HepG2 (cell line): ENCODE measurements around the gene RHBDD3. TPM values are rescaled to one million over a fixed set of nuclear protein-coding genes. Genes with fewer than 3 reads are reported as not detected.

Experiments
- AGO1 ChIP-seq: fragments of 200-400 bp; formaldehyde crosslinking; IDR thresholded peaks from 2 replicates; pipeline ENCODE4 v1.6.1; 2017; ENCODE audit warnings: mild to moderate bottlenecking, low read depth, low read length, moderate library complexity; ENCODE audit not compliant: poor library complexity, severe bottlenecking
- ATF7 ChIP-seq, 2 experiments: fragments of 450-650 bp in 1 of 2; sonication (generic) in 1 of 2; formaldehyde crosslinking in 1 of 2; IDR thresholded peaks; 2 replicates each; pipeline versions ENCODE4 v1.4.0 to v1.6.1; 2016 to 2020; ENCODE audit warnings: antibody characterized with exemption in 1 of 2, mild to moderate bottlenecking in 1 of 2, missing genetic modification reagents in 1 of 2
- CERS6 ChIP-seq: sonication (generic); formaldehyde crosslinking; IDR thresholded peaks from 2 replicates; pipeline ENCODE4 v1.5.0; 2020; ENCODE audit warnings: missing genetic modification reagents
- FOXK1 ChIP-seq: sonication (generic); formaldehyde crosslinking; IDR thresholded peaks from 2 replicates; pipeline ENCODE4 v1.4.0; 2020; ENCODE audit warnings: low read depth, missing genetic modification reagents, borderline replicate concordance
- FOXO1 ChIP-seq: sonication (generic); formaldehyde crosslinking; IDR thresholded peaks from 2 replicates; pipeline ENCODE4 v1.4.0; 2020; ENCODE audit warnings: missing genetic modification reagents
- HMG20A ChIP-seq: IDR thresholded peaks from 2 replicates; pipeline ENCODE4 v1.6.1; 2016; ENCODE audit warnings: borderline replicate concordance
- HOXA9 ChIP-seq: sonication (generic); formaldehyde crosslinking; IDR thresholded peaks from 2 replicates; pipeline ENCODE4 v1.8.1; 2022; ENCODE audit warnings: missing genetic modification reagents, mild to moderate bottlenecking, moderate library complexity, borderline replicate concordance
- KDM5A ChIP-seq: fragments of 200-600 bp; sonication (generic); IDR thresholded peaks from 2 replicates; pipeline ENCODE4 v1.7.0; 2018; ENCODE audit warnings: antibody characterized with exemption, mild to moderate bottlenecking, low read length, borderline replicate concordance
- KLF12 ChIP-seq: sonication (generic); formaldehyde crosslinking; IDR thresholded peaks from 2 replicates; pipeline ENCODE4 v1.4.0; 2020; ENCODE audit warnings: missing genetic modification reagents, borderline replicate concordance
- MED8 ChIP-seq: sonication (generic); formaldehyde crosslinking; IDR thresholded peaks from 2 replicates; pipeline ENCODE4 v1.8.1; 2023; ENCODE audit warnings: mild to moderate bottlenecking, missing genetic modification reagents; ENCODE audit not compliant: insufficient replicate concordance
- SMARCE1 ChIP-seq: fragments of 450-650 bp; IDR thresholded peaks from 2 replicates; pipeline ENCODE4 v1.6.1; 2017; ENCODE audit warnings: borderline replicate concordance
- SOX6 ChIP-seq, 2 experiments: fragments of 450-650 bp in 1 of 2; sonication (generic) in 1 of 2; formaldehyde crosslinking in 1 of 2; IDR thresholded peaks; 2 replicates each; pipeline versions ENCODE4 v1.4.0 to v1.6.1; 2017 to 2020; ENCODE audit warnings: antibody characterized with exemption in 1 of 2, mild to moderate bottlenecking in 1 of 2, missing genetic modification reagents in 1 of 2
- ZKSCAN1 ChIP-seq: fragments of 150-350 bp; IDR thresholded peaks from 2 replicates; pipeline ENCODE4 v1.6.1; 2014; ENCODE audit warnings: low read length
- ZNF124 ChIP-seq: sonication (generic); formaldehyde crosslinking; IDR thresholded peaks from 2 replicates; pipeline ENCODE4 v1.4.0; 2020; ENCODE audit warnings: missing genetic modification reagents
- ZNF264 ChIP-seq: sonication (generic); formaldehyde crosslinking; IDR thresholded peaks from 2 replicates; pipeline ENCODE4 v1.4.0; 2020; ENCODE audit warnings: missing genetic modification reagents
- ZNF891 ChIP-seq: sonication (generic); formaldehyde crosslinking; IDR thresholded peaks from 2 replicates; pipeline ENCODE4 v1.5.0; 2020; ENCODE audit warnings: mild to moderate bottlenecking, missing genetic modification reagents
- ZSCAN21 ChIP-seq: sonication (generic); formaldehyde crosslinking; IDR thresholded peaks from 2 replicates; pipeline ENCODE4 v1.8.0; 2022; ENCODE audit warnings: mild to moderate bottlenecking, missing genetic modification reagents, moderate library complexity, borderline replicate concordance
- polyA plus RNA-seq, 8 experiments: library from polyadenylated mRNA; depleted of rRNA in 3 of 8; stranded (reverse) in 7 of 8; unstranded in 1 of 8; fragments of >200 nt; fragmentation: Illumina TruSeq in 4 of 8; extraction: Trizol in 4 of 8; gene quantifications; 2 replicates each; pipeline versions ENCODE4 v1.2.1 to v1.2.3, GENCODE V29; 2011 to 2016; ENCODE audit warnings: low read depth in 4 of 8, missing spikeins in 1 of 8, mixed read lengths in 1 of 8; ENCODE audit not compliant: insufficient read depth in 1 of 8
- total RNA-seq, 5 experiments: library from RNA; depleted of rRNA; stranded (reverse); fragments of >200 nt; fragmentation: Illumina TruSeq; extraction: Trizol; gene quantifications; 2 replicates each; pipeline ENCODE4 v1.2.3, GENCODE V29; 2016; ENCODE audit warnings: low read depth in 1 of 5
- TF ChIP-seq, protein P1 (sequence below): IDR thresholded peaks from 2 replicates; pipeline ENCODE4 v1.6.1; 2012; ENCODE audit warnings: inconsistent platforms
- TF ChIP-seq, protein P2 (sequence below), 2 experiments: IDR thresholded peaks; 2 replicates each; pipeline ENCODE4 v1.6.1; 2011 to 2012; ENCODE audit warnings: low read length in 2 of 2, borderline replicate concordance in 1 of 2, low read depth in 1 of 2, mild to moderate bottlenecking in 1 of 2, moderate library complexity in 1 of 2
- TF ChIP-seq, protein P3 (sequence below): sonication (generic); formaldehyde crosslinking; IDR thresholded peaks from 2 replicates; pipeline ENCODE4 v1.5.0; 2020; ENCODE audit warnings: mild to moderate bottlenecking, missing genetic modification reagents, moderate library complexity
- TF ChIP-seq, protein P4 (sequence below): IDR thresholded peaks from 2 replicates; pipeline ENCODE4 v1.6.1; 2016; ENCODE audit warnings: control low read depth

RHBDD3 gene
- total and polyA plus RNA-seq, 2 of the 13 experiments (the other 11 are each of a cell fraction or from before 2014, with no cell fraction given) = 12.1 to 26.7 TPM

DNA sequence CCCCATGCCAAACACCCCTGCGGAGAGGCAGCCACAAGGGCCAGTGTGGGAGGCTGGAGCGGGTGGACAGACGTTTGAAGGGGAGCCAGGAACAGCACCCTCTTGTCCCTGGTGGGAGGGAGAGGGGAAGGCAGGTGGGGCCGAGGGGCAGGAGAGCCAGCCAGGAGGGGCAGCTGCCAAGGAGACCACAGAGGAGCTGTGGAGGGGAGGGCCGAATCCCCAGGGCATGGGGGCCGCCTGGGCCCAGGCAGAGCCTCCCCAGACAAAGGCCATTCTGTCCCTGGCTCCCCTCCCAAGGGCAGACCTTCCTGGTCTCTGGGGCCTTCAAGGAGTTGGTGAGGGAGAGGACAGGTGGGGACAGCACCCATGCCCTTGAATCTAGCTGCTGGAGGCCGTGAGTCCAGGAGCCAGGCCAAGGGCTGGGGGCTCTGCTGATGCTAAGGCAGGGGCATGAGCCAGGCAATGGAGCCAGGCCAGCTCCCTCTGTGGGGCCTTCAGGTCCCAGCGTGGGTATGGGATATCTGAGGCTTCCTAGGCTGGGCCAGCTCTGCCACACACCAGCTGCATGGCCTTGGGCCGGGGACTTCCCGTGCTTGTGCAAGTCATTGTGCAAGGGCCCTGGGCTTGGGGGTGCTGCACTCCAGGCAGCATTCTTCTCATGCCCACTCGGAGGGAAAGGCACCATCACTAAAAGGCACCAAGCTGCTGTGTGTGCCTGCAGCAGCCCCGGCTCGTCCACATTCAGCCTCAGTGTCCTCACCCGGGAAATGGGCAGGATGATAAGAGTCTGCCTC, 50.7 kb downstream of the RHBDD3 start (continued):
- no peak for TF ChIP-seq SMARCE1
- no peak for TF ChIP-seq KLF12 (CRISPR knock-in tag)
- no peak for TF ChIP-seq CERS6 (CRISPR knock-in tag)
- TF ChIP-seq FOXO1 (CRISPR knock-in tag) = no peak
- TF ChIP-seq HMG20A (CRISPR knock-in tag) = peak; percentile 57; the same call in 1 of the 2 replicates
- no peak for TF ChIP-seq ATF7 (IDR thresholded peaks at IDR 0.05)
- TF ChIP-seq ATF7 (CRISPR knock-in tag; IDR thresholded peaks at IDR 0.05) = no peak
- TF ChIP-seq, protein P1, sequence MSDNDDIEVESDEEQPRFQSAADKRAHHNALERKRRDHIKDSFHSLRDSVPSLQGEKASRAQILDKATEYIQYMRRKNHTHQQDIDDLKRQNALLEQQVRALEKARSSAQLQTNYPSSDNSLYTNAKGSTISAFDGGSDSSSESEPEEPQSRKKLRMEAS = peak; percentile 26; the same call in 1 of the 2 replicates
- no peak for TF ChIP-seq ZSCAN21 (CRISPR knock-in tag)
- TF ChIP-seq, protein P2, sequence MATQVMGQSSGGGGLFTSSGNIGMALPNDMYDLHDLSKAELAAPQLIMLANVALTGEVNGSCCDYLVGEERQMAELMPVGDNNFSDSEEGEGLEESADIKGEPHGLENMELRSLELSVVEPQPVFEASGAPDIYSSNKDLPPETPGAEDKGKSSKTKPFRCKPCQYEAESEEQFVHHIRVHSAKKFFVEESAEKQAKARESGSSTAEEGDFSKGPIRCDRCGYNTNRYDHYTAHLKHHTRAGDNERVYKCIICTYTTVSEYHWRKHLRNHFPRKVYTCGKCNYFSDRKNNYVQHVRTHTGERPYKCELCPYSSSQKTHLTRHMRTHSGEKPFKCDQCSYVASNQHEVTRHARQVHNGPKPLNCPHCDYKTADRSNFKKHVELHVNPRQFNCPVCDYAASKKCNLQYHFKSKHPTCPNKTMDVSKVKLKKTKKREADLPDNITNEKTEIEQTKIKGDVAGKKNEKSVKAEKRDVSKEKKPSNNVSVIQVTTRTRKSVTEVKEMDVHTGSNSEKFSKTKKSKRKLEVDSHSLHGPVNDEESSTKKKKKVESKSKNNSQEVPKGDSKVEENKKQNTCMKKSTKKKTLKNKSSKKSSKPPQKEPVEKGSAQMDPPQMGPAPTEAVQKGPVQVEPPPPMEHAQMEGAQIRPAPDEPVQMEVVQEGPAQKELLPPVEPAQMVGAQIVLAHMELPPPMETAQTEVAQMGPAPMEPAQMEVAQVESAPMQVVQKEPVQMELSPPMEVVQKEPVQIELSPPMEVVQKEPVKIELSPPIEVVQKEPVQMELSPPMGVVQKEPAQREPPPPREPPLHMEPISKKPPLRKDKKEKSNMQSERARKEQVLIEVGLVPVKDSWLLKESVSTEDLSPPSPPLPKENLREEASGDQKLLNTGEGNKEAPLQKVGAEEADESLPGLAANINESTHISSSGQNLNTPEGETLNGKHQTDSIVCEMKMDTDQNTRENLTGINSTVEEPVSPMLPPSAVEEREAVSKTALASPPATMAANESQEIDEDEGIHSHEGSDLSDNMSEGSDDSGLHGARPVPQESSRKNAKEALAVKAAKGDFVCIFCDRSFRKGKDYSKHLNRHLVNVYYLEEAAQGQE (IDR thresholded peaks at IDR 0.05; ENCODE audit: borderline replicate concordance in 1 of 2, low read depth in 1 of 2, low read length in 2 of 2) = no peak
- TF ChIP-seq, protein P3, sequence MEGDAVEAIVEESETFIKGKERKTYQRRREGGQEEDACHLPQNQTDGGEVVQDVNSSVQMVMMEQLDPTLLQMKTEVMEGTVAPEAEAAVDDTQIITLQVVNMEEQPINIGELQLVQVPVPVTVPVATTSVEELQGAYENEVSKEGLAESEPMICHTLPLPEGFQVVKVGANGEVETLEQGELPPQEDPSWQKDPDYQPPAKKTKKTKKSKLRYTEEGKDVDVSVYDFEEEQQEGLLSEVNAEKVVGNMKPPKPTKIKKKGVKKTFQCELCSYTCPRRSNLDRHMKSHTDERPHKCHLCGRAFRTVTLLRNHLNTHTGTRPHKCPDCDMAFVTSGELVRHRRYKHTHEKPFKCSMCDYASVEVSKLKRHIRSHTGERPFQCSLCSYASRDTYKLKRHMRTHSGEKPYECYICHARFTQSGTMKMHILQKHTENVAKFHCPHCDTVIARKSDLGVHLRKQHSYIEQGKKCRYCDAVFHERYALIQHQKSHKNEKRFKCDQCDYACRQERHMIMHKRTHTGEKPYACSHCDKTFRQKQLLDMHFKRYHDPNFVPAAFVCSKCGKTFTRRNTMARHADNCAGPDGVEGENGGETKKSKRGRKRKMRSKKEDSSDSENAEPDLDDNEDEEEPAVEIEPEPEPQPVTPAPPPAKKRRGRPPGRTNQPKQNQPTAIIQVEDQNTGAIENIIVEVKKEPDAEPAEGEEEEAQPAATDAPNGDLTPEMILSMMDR (CRISPR knock-in tag) = peak; percentile 5; the same call in 1 of the 2 replicates
- TF ChIP-seq ZKSCAN1 = no peak
- no peak for TF ChIP-seq ZNF264 (CRISPR knock-in tag)
- no peak for TF ChIP-seq ZNF891
- TF ChIP-seq SOX6 (IDR thresholded peaks at IDR 0.05) = no peak
- TF ChIP-seq SOX6 (CRISPR knock-in tag; IDR thresholded peaks at IDR 0.05) = peak; percentile 37; the same call in 1 of the 2 replicates
- no peak for TF ChIP-seq ZNF124 (CRISPR knock-in tag)
- TF ChIP-seq FOXK1 = no peak
- TF ChIP-seq, protein P4, sequence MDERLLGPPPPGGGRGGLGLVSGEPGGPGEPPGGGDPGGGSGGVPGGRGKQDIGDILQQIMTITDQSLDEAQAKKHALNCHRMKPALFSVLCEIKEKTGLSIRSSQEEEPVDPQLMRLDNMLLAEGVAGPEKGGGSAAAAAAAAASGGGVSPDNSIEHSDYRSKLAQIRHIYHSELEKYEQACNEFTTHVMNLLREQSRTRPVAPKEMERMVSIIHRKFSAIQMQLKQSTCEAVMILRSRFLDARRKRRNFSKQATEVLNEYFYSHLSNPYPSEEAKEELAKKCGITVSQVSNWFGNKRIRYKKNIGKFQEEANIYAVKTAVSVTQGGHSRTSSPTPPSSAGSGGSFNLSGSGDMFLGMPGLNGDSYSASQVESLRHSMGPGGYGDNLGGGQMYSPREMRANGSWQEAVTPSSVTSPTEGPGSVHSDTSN (CRISPR knock-in tag) = no peak
- no peak for TF ChIP-seq KDM5A
- TF ChIP-seq AGO1 = no peak
- no peak for TF ChIP-seq HOXA9 (CRISPR knock-in tag)
- no peak for TF ChIP-seq MED8 (CRISPR knock-in tag)
